HG02610 (cell line): ENCODE measurements around the gene FRS2.
A peak's percentile ranks its signal among the peaks of the same experiment; 100 is the strongest.

ENCODE experiments used
- ATAC-seq: cut with Tn5 transposase; IDR thresholded peaks from one replicate; pipeline ENCODE4 v1.9.1; 2021; ENCODE audit warnings: mild to moderate bottlenecking, moderate library complexity; ENCODE audit not compliant: unreplicated experiment

Gene FRS2

DNA sequence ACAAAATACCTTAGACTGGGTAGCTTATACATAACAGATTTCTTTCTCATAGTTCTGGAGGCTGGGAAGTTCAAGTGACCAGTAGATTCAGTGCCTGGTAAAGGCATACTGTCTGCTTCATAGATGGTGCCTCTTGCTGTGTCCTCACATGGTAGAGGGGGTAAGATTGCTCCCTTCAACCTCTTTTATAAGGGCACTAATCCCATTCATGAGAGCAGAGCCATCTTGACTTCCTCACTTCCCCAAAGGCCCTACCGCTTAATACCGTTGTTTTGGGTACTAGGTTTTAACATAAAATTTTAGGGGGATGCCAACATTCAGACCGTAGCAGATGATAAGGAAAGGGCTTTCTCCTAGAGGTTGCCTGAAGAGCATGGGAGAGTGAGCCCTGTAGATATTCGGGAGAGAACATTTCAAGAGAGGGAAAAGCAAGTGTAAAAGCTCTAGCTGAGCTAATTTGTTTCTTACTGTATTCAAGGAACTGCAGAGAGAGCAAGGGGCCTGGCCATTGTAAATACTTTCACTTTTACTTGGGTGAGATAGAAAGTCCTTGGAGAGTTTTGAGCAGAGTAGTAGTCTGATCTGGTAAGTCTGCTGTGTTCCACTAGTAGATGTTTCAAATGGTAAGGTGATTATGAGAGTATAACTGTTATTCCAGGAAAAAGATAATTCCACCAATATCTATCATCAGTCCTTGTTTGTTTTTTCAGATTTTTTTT lies 27.3 kb downstream of the FRS2 start:
- peak; percentile 96 for ATAC-seq

DNA sequence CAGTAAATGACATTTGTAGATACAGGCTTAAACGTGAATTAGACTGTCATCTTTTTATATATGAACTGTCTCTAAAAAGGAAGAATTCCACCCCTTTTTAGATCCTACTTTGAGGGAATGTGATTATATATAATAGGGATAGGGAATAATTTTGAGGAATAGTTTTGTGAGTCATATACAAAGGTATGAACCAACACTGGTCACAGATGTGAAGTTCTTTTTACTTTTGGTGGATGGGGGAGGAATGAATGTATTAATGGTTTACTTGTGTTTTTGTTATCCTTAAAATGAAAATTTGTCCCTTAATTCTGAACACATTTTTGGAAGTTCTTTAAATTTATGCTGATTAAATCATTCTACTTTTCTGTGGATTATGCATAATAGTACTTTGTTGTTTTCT lies 30.4 kb downstream of the FRS2 start:
- ATAC-seq = no peak

DNA sequence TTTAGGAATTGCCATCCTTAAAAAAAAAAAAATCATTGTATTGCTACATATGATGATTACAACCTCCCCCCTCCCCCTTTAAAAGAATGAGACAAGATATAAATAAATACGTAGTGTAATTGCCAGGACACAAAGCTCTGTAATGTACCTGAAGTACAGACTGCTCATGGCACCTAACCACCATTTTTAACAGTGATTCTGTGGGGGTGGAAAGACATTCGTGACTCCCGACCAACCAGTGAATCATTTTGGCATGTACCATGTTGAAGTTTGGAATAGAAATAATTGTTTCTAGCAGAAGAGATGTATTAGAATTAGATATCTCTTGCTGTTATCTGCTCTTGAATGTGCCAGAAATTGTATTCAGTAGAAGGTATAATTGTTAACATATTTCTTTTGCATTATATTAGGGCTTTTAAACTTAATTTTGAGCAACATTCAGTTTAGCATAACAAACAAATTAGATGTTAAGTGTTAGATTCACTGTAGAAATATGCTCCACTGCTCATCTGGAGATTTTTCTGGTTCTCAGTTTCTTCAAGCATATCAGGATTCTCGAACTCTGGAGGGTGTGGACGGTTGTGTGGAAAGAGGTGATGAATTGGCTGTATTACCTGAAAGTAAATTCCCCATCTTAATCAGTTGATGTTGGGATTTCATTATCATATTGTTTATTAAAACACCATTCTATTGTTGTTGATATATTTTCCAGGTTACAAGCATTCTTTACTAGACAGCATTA lies 31.1 kb downstream of the FRS2 start:
- ATAC-seq = no peak

DNA sequence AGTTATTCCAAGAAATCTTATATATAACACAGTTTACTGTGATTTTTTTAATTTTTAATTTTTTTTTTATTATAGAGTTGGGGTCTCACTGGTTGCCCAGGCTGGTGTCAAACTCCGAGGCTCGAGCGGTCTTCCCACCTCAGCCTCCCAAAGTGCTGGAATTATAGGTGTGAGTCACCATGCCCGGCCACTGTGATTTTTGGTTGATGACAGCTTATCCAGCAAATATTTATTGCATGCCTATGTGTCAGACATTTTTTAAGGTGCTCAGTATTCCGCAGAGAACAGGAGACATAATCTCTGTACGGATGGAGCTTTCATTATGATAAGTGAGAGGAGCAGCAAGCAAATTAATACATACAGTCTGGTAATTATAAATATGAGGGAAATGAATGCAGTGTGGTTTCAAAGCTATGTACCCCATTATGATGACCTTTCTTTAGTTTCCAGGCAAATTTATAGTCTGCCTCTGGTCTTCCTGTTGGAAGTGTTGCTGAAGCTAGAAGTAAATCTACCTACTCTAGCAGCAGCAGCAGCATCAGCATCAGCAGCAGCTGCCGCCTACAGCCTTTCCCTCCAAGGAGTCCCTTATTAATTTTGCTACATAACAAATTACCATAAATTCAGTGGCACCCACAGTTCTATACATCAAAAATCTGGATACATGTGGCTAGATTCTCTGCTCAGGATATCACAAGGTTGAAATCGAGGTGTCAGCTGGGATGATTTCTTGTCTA lies 32.3 kb downstream of the FRS2 start:
- ATAC-seq = no peak

DNA sequence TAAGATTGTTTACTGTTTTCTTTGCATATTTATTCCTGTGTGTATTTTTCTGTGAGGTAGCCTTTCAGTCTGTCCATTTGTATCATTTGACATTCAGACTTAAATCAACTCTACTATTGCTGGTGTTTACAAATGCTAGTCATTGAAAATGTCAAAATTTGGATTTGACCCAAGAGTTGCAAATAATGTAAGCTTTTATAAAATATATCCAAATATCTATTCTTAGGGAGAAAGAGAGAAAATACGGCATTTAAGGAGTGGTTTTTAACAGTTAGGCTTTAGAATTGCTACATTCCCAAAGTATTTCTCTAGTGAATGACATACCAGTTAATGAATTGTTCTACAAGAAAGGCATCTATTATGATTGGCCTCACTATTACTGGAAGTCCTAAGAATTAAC lies 37.9 kb downstream of the FRS2 start:
- ATAC-seq = no peak

DNA sequence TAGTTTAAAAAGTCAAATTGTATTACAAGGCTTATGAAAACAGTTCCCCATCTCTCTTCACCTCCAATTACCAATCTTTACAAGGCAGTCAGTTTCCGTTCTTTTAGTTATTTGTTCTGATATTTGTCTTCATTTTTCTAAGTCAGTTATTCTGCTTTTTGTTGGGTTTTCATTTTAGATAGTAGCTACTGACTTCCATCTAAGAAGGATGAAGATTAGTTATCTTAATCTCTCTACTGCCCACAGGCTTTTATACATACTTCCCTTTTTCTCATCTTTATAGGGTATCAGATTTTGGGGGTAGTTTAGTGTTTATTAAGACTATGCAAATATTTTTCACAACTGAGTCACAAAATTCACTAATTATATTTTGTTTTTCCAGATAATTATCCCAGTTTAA lies 38.4 kb downstream of the FRS2 start:
- no peak for ATAC-seq

DNA sequence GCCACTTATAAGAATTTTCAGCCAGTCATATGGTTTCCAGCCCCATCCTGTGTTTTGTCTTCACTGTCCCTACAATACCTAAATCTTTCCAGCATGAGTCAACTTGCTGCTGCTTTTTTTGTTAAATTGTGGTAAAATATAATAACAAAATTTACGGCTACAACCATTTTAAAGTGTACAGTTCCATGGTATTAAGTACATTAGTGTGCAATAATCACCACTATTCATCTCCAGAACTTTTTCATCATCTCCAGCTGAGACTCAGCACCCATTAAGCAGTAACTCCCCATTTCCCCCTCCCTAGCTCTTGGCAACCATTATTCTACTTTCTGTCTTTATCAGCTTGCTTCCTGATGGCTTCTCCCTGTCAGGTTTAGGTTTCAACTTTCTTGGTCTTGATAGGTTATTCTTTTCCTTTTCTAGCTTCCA lies 39.1 kb downstream of the FRS2 start:
- no peak for ATAC-seq

DNA sequence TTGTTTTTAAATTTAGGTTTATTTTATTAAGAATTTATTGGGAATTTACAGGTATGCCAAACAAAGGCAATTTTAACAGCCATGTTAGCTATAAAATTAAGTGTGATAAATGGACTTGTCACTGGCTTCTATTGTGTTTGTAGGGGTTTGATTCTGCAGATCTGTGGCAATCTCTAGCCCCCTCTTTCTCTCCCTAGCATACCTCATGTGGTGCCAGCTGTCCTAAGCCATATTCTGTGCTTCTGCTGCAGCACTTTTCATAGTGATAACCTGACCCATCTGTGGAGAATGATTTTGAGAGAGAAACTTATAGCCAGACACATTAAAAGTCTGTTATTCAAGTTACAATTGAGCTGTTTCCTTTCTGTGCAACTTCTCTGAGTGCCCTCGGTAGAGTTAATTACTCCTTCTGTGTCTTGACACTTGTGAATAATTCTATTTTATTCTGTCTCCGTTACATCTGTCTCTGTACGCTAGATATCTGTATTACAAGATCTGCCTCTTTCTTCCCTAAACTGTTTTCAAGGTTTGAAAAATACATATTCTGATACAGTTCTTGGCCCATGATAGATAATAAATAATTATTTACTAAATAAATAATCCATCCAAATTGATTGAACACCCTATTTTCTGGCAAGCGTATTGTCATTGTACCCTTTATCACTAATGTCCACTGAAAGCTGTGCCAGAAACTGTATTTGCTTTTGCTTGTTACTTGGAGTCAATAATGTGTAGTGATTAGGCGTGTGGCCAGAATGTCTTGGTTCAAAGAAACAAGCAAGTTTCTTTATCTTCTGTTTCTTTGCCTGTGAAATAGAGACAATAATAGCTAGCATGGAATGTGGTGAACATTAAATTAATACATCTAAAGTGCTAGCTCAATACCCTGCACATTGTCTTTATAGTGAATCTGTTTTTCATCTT lies 40.0 kb downstream of the FRS2 start:
- ATAC-seq = no peak

DNA sequence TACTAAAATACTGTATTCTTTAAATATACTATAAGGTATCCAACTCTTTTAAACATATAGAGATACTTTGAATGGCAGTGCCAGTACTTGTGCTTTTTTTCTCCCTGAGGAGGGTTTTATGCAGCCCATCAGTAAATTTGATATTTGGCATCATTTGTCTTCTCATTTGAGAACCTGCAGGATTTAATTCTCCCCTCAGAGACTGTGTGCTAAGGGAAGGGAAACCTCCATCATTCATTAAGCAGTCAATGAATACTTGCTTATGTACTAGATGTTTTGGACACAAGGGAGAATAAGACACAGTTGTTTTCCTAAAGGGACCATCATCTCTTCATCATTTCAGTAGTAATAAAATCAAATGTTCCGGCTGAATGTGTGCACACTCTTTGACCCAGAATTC lies 40.8 kb downstream of the FRS2 start:
- no peak for ATAC-seq

DNA sequence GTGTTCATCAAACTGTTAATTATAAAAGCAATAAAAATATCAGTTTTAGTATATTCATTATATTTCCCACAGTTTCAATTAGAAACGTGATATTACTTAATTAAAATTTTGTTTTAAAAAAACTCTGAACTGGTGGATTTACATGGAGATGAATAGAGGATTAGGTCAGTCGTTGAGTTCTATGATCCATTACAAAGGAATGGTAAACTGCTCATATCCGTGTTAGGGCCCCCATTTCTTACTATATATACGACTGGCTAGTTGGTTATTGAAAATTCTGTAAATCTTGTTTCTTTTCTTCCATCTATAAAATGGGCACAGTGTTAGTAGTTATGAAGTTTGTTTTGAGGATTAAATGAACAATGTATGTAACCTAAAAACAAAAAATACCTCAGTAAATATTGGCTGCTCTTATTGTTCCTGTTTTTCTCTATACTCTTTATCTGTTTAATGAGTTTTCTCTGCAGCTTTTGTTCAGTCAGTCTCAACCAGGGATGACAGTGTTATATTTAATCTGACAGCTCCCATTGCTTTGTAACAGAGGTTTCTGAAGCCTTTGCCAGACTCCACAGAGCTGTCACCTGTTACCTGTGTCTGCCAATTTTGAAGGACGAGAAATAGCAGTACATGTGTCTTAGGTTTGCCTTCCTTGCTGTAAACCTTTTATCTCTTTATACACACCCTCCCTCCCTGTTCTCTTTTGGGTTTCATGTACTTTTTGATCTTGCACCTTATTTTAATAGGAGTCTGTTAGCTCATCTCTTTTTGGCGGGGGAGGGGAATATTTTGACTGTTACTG lies 41.5 kb downstream of the FRS2 start:
- no peak for ATAC-seq

DNA sequence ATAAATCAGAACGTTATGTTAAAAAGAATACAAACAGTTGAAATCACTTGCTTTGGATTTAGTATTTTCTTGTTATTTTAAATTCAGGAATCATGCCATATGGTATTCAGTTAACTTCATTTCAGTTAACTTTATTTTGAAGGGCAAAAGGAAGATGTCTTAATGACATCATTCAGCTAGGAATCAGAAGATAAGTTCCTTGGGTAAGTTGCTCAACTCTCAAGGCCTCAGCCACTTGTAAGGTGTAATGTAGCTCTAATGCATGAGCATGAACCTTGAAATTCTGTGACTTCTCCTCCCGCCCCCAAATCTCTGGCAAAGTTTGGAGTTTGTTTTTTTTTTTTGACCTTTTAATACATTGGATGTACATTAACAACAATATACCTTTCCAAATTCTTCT lies 42.6 kb downstream of the FRS2 start:
- ATAC-seq = no peak

DNA sequence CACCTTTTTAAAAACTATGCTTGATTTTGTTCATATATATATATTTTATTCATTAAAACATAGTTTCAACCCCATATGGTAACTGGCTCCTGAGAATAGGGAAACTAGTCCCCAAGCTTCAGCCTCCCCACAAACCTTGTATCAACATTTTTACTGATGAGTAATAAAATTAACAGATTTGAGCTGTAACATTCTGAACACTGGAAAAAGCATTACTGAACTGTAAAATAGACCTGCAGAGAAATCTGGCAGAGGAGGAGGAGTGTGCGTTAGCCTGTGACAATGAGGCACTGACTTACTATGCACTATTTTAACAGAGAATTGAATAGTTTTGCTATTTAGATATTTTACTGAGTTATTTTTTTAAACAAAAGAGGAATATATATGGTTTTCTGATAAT lies 43.1 kb downstream of the FRS2 start:
- ATAC-seq = peak; percentile 44

DNA sequence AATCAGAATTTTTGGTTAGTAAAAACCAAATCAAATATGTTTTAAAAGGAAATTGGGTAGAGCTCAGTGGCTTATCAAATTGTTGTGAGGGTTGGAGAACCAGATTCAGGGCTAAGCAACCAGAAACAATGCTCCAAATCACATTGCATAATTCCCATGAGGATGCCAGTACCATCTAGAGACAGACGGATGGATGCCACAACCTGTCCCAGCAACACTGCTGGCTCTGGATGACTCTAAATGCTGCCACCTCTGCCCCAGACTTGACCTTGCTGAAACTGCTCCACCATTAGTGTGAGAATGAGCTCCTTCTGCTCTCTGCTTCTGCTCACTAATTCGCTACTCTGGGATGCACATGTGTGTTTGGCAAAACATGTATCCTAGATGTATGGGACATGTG lies 43.9 kb downstream of the FRS2 start:
- ATAC-seq = no peak

DNA sequence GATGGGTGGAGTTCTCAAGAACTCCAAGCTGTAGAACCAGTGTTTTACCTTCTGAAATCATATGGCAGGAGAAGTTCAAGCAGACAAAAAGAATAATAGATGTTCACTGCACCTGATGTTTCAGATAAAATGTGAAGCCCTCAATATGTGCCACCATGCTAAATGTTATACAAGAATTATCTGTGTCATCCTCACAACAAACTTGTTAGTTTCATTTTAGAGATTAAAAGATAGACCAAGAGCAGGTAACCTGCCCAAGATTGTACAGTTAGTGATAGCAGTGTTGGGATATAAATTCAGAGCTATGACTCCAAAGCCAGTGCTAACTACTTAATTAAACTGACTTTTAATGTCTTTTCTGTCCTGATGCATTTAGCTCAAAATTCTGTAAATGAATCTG lies 44.7 kb downstream of the FRS2 start:
- ATAC-seq = no peak

DNA sequence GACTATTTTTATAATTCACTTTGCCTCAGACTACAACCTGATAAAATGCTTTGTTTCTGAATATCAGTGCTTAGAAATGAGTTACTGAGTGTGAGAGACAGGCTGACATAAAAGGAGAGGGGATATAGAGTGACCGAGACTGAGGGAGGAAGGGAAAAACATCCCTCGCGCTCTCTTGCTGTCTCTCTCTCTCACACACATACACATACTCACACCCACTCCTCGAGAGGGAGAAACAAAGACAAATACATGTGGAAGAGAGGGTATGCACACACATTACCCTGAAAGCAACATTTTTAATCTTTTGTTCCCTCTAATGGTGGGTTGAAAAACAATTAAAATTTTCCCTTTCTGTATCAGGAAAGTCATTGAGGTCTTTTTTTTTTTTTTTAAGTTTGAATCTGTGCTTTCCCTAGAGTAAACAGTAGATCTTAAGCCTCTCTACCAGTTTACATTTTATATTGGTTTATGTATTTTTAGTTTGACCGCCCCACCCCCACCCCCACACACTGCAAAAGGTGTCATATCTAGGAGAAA lies 45.3 kb downstream of the FRS2 start:
- no peak for ATAC-seq

DNA sequence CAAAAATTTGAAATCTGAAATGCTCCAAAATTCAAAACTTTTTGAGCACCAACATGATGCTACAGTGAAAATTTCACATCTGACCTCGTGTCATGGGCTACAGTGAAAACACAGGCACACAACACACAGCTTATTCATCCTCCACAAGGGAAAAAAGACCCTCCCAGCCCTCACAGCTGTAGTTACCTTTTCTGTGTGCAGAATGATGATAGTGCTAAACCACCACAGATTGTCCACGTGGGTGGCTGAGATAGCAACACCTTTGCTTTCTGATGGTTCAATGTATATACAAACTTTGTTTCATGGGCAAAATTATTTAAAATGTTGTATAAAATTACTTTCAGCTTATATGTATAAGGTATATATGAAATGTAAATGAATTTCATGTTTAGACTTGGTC lies 46.8 kb downstream of the FRS2 start:
- no peak for ATAC-seq

DNA sequence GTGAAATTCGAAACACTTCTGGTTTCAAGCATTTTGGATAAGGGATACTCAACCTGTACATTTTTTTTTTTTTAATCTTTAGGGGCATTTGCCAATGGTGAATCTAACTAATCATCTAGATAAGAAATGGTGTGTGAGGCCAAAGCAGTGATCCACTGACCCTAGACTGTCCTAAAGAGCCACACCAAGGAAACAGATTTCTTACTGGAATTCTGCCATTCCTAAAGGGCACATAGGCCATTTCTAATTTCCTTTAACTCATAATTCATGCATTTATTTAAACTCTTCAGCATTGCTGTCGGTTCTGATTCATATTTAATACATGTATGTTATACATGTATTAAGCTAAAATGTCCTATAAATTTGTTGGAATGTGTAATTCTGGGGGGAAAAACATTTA lies 47.2 kb downstream of the FRS2 start:
- ATAC-seq = no peak

DNA sequence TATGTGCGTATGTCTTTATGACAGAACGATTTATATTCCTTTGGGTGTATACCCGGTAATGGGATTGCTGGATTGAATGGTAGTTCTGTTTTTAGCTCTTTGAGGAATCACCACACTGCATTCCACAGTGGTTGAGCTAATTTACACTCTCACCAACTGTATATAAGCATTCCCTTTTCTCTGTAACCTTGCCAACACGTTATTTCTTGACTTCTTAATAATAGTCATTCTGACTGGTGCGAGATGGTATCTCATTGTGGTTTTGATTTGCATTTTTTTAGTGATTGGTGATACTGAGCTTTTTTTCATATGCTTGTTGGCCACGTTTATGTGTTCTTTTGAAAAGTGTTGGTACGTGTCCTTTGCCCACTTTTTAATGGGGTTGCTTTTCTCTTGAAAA lies 49.7 kb downstream of the FRS2 start:
- ATAC-seq = no peak

DNA sequence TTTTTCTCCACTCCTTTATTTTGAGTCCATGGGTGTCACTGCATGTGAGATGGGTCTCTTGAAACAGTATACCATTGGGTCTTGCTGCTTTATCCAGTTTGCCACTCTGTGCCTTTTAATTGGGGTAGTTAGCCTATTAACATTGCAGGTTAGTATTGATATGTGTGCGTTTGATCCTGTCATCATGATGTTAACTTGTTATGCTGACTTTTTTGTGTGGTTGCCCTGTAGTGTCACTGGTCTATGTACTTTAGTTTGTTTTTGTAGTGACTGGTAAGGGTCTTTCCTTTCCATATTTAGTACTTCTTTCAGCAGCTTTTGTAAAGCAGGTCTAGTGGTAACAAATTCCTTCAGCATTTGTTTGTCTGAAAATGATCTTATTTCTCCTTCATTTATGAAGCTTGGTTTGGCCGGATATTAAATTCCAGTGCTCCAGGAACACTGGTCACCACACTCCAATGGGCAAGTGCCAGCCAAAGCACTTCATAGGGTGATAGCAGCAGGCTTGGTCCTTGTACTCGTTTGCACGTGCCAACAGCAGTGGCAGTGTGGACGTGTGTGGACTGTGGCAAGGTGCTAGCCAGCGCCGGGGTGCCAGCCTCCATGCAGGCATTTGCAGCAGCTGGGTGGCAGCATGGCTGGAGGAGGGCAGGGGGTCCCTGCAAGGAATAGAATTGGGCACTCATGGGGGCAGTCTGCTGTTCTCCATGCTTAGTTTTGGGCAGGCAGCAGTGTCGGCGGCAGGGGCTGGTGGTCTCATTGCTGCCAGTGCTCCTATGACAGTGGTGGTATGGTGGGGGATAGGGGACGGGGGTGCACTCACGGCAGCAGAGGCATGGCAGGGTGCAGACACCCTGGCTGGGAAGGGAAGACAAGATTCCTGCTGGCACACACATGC lies 53.5 kb downstream of the FRS2 start:
- no peak for ATAC-seq
